ENCODE measurements around the gene TSHZ2.

DNA sequence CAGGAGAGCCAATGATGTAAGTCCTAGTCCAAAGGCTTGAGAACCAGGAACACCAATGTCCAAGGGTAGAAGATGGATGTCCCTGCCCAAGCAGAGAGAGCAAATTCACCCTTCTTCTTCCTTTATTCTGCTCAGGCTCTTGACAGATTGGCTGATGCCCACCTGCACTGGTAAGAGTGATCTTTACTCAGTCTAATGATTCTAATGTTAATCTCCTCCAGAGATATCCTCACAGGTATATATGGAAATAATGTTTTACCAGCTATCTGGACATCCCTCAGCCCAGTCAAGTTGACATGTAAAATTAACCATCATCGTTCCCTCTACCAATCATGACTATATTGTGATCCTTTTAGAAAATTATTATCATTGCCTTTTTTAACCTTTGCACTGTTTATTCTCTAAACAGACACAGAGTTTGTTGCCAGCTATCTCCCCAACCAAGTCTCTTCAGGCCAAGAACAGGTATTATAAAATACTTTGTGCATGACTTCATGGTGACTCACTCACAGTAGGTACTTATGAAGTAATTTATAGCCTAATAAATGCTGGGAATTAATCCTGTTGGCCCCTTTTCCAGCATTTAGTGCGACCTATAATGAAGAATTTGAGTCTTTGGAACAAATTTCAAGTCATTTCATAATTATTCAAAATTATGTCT is 26.2 kb upstream of the TSHZ2 start:
- TF ChIP-seq CTCF (IDR thresholded peaks at IDR 0.05) = no peak
- no peak for TF ChIP-seq POLR2A (IDR thresholded peaks at IDR 0.05)

All from heart left ventricle (tissue), 13 donors.